GM21717 (cell line): ENCODE measurements around the gene VPS51.
A peak's percentile ranks its signal among the peaks of the same experiment; 100 is the strongest.
"Not testable (repeated sequence)": the region's sequence is repeated elsewhere in the genome, so short reads cannot be mapped to it uniquely, and the experiment has no call there.

Experiments
- ATAC-seq: cut with Tn5 transposase; IDR thresholded peaks from one replicate; pipeline ENCODE4 v1.9.1; 2021; ENCODE audit warnings: mild to moderate bottlenecking, moderate library complexity; ENCODE audit not compliant: unreplicated experiment

Gene VPS51

DNA sequence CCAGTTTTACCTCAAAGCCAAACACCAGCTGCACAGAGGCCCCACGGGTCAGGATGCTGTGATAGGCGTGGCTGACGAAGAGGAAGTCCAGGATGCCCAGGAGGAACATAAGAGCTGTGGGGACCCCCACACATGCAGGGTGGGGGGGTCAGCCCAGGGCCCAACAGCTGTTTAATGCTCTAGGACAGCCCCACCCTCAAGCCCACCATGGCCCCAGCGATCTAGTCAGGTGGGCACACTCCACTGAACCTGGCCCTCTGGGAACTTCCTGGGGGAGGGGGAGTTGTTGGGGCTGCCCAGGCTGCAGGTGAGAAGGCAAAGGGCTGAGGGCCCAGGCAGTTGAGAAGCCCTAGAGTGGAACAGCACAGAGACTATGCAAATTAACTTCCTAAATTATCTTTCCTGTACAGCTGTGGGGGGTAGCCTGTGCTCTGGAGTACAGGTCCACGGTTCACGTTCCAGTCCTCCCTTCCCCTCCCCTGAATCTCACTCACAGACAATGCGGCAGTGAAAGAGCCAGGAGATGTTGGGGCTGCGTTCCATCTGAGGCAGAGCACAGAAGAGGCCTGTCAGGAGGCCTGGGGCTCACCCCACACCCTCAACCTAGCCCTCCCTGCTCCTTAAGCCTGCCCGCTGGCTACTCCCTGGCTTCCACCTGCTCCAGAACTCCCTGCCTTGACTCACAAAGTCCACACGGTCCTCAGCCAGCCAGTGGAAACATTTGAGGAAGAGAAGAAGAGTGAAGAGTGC lies 36.4 kb downstream of the VPS51 start:
- ATAC-seq = no peak

DNA sequence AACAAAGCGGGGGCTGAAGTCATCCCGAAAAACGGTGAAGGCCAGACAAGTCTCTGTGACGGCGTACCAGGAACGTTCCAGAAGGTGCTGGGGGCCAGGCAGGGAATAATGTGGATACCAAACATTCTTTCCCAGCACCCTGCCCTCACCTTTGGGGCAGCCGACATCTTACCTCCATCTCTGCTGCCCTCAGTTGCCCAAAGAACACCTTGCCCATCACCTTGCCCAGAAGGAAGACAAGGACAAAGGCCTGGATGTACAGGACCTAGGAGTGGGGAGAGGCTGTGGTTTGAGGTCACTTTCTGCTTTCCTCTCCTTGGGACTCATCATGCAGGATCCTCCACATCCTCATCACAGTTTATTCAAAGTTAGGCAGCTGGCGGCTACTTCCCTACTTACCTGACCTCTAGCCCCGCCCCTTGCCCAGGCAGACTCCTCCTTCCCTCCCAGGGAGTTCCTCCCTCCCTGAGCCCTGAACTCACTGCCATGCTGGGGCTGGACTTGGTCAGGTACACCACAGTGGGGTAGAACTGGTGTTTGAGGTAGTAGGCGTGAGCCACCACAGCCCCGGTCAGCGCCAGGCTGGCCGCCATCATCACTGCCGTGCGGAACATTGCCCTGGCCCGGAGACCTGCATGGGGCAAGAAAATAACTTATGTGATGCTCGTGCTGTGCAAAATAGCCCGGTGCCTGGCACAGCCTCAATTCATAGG lies 37.1 kb downstream of the VPS51 start:
- ATAC-seq = no peak

DNA sequence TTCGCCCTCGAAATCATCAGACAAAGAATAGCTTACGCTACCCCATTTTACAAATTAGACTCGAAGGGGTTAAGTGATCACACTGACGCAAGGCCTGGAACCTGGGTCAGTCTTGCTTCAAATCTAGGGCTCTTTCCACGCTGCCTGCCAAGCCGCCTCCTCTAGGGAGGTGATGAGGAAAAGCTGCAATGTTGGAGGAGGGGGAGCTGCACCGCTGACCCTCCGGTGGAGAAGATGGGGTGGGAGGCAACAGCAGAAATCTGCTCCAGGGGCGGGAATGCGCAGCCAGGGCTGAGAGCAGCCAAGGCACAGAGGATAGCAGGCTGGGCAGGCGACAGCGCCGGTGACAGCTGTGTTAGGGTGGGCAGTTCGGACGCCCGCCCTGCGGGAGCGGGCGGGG lies 37.7 kb downstream of the VPS51 start:
- ATAC-seq = no peak

DNA sequence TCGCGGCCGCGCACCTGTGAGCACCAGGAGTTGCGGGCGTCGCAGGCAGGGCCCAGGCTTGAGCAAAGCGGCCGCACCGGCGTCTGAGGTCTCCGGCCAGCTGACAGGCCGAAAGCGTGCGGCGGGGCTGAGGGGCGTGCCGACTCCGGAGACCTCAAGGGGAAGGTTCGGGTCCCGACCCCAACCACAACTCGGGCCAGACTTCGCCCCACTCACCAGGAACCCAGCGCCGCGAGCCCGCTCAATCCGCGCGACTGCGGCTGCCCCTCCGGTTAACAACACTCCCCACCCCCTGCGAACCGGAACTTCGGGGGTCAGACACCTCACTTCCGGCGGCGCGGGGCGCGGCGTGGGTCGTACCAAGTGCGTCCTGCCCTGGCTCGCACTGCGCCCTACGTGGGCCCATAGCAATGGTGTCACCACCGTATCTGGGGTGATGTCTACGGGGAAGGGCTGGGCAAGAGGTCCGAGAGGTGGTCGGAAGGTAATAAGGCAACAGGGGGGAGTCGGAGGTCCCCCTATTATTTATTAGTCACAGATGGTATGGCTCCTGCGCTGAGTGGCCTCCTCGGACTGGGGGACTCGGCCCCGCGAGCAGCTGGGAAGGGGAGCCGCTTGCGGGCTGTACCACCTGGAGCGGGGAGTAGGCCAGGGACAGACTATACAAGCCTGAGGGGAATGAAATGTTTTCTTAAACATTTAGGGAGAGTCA lies 38.4 kb downstream of the VPS51 start, which contains the start of gene SYVN1:
TSS of gene SYVN1 (minus strand) at position 280 of the 712 bp plus-strand sequence. CDS start 918 bp downstream, outside the sequence.
- ATAC-seq = peak; percentile 52

DNA sequence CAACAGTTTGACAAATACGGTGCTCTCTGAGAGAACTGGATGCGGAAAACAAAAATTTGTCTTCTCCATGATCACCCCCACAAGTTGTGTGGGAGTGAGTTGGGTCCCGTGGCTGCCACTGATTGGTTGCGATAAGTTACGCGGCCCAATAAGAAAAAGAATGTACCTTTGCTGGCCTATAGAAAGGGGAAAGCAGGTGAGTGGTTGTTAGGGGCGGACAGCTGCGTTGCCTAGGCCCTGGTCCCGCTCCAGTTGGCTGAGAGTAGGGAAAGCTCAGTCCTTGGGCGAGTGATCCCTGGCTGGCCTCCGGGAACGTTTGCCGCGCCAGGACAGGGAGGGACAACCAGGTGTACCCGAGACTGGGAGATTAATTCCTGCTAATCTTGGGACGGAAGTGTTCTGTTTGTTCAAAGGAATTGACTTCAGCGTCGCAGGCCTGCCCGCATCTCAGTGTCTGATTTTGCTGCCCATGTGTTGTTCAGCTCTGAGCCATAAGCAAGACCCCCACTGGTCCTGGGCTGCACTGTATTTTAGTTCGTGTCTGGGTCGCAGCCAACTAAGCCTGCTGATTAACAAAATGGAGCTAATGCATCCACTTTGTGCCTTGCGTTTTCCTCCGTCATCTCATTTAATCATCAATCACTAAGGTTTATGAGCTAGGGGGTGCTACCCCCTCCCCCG lies 39.1 kb downstream of the VPS51 start:
- peak; percentile 54 for ATAC-seq

DNA sequence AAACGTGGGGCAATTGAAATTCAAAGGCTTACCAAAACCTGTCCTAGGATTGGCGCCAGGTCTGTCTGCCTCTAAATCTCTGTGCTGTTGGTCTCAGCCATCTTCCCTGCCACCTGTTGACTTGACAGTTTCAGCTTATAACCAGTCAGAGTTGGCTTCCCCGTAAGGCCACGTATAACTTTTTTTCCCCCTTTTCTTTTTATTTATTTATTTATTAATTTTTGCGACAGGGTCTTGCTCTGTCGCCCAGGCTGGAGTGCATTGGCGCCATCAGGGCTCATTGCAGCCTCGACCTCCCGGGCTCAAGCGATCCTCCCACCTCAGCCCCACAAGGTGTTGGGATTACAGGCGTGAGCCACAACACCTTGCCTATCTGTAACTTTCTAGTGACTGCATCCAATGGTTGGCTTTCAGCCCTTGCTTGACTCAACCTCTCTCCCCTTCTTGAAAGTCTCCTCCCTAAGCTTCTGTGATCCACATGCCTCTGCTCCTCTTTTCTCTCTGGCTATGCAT lies 39.7 kb downstream of the VPS51 start:
- no peak for ATAC-seq

DNA sequence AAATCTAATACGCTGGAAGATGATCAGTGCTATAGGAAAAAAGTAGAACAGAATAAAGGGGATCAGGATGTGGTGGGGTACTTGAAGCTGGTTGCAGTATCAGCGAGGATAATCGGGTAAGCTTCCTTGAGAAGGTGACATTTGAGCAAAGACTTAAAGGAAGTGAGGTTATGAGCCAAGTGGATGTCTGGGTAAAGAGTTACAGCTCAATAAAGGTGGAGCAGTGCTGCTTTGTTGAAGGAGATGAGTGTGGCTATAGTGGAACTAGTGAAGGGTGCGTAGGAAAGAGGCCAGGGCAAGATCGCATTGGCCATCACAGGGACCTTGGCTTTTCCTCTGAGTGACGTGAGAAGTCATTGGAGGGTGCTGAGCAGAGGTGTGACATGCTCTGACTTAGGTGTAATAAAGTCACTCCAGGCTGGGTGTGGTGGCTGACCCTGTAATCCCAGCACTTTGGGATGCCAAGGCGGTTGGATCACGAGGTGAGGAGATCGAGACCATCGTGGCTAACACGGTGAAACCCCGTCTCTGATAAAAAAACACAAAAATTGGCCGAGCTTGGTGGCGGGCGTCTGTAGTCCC lies 40.6 kb downstream of the VPS51 start:
- no peak for ATAC-seq

DNA sequence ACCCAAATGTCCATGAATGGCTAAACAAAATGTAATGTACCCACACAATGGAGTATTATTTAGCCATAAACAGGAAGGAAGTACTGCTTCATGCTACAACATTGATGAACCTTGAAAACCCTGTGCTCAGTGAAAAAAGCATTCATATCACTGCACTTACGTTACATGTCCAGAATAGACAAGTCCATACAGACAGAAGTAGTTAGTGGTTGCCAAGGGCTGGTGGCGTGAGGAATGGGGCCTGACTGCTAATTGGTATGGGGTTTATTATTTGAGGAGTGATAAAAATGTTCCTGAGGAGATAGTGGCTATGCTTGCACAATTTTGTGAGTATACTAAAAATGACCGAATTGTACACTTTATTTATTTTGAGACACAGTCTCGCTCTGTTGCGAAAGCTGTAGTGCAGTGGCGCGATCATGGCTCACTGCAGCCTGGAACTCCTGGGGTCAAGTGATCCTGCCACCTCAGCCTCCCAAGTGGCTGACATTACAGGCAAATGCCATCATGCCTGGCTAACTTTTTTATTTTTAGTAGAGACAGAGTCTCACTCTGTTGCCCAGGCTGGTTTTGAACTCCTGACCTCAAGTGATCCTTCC lies 46.0 kb downstream of the VPS51 start:
- no peak for ATAC-seq

DNA sequence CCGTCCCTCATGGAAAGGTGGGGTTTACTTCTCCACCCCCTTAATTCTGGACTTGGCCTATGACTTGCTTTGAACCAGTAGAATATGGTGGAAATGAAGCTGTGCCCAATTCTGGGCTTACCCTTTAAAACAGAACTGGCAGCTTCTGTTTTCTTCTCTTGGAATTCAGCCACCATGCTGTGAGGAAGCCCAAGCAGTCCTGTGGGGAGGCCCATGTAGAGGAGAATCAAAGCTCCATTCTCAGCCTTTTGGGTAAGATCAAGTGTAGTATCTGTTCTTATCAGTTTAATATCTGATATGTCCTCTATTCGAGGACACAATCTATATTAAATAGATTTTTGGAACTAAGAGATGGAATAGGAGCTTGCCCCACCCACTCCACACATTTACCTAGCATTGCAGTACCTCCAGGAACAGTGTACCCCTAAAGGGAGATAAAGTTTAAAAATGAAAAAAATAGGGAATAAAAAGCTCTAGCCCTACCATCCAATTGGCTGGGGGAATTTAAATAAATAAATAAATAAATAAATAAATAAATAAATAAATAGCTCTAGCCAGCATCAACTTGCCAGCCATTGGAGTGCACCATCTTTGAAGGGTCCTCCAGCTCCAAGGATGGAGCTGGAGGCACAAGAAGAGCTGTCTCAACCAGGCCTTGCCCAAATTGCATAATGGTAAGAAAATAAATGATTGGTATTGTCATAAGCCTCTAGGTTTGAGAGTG lies 51.5 kb downstream of the VPS51 start:
- no peak for ATAC-seq

DNA sequence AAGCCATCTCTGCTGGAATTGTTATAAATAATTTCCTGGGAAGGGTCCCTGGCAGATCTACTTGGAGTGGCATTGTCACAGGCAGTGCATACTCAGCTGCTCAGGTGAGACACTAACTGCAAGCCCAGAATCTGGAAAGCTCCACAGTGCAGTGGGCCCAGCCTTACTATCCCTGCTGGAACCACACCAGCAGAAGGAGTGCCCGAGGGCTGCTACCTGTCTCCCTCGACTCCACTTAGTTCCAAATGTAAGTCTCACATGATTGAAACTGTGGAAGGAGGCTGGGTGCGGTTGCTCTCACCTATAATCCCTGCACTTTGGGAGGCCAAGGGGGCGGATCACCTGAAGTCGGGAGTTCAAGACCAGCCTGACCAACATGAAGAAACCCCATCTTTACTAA lies 52.6 kb downstream of the VPS51 start:
- ATAC-seq = no peak

DNA sequence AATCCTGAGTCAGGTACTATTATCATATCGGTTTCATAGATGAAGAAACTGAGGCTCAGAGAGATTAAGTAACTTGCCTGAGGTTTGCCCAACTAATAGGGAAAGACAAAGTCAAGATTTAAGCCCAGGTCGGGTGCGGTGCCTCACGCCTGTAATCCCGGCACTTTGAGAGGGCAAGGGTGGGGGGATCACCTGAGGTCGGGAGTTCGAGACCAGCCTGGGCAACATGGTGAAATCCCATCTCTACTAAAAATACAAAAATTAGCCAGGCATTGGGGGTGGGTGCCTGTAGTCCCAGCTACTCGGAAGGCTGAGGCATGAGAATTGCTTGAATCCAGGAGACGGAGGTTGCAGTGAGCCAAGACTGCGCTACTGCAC lies 54.1 kb downstream of the VPS51 start:
- ATAC-seq = not testable (repeated sequence)

DNA sequence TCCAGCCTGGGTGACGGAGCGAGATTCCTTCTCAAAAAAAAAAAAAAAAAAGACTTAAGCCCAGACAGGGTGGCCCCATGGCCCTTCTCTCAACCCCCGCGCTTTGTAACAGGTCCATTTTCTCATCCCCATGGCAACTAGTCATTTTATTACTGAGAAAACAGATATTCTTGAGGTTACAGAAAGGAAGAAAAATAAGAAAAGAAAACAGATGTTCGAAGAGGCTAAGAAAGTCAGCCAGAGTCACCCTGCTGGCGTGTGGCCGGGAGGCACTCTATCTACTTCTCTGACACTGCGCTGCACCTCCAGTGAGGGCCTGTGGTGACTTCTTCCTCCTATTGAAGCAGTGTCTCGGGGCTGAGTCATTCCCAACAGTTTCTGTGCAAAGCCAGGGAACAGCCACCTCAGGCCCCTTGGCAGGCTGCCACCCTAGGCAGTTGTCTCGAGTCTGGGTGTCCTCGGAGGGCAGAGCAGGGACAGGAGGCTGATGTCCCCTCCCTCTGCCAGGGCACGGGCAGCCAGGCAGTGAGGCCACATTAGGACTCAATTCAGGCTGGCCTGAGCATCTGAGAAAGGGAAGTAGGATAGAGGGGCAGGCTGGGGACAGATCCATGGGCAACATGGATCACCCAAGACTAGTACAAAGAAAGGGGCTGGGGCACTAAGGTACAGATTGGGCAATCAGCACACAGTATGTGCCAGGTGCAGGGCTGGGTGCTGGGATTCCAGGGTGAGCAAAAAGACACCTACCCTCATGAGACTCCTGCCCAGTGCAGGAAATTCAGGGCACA lies 54.7 kb downstream of the VPS51 start:
- no peak for ATAC-seq

DNA sequence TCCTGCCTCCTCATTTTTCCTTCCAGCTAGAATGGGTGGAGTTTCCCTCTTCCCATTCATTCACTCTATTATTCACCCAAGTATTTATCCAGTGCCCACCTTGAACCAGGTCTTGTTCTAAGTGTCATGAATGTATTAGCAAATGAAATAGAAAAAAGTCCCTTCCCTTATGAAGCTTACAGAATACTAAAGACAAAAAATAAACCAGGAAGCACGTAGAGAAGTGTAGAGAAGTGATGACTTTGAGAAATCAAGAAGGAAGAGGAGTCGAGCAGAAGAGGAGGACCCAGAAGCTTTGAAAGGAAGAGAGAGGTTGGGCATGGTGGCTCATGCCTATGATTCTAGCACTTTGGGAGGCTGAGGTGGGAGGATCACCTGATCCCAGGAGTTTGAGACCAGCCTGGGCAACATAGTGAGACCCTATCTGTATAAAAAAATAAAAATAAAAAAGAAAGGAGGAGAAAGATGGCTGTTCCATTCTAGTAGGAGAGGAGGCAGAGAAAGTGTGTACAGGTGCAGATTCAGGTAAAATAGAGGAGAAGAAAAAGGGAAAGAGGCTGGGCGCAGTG lies 55.4 kb downstream of the VPS51 start:
- ATAC-seq = no peak

DNA sequence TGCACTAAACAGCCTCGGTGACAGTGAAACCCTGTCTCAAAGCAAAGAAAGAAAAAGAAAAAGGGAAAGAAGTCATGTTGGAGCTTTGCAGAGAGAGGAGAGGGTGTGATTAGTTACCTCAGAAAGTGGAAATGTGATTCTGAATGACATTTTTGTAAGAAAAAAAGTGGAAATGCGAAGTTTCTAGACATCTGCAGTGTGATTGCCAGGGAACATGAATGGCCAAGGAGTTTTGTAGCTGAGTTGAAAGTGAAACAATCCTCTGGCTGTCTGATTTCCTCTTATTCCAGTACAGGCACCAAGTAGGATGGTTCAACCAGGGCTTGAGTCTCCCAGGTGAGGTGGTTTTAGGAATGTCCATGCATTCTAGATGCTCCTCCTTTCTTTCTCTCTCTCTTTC lies 56.1 kb downstream of the VPS51 start:
- no peak for ATAC-seq

DNA sequence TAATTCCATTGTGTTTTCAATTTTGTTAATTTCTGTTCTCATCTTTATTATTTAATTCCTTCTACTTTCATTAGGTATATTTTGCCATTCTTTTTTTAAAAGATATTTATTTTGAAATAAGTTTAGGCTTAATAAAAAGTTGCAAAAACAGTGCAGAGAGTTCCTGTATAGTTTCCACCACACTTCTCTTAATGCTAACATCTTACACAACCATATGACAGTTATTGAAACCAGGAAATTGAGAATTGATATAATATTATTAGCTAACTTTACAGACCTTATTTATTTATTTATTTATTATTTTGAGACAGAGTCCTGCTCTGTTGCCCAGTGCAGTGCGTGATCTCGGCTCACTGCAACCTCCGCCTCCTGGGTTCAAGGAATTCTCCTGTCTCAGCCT lies 60.2 kb downstream of the VPS51 start:
- ATAC-seq = no peak

DNA sequence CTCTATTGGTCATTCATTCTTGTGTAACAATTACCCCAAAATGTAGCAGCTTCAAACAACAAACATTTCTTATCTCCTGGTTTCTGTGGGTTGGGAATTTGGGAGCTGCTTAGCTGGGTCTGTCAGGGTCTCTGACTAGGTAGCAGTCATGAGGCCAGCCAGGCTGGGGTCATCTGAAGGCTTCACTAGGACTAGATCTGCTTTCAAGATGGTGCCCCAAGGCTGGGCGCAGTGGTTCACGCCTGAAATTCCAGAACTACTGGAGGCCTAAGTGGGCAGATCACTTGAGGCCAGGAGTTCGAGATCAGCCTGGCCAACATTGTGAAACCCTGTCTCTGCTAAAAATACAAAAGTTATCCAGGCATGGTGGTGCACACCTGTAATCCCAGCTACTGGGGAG lies 60.9 kb downstream of the VPS51 start:
- no peak for ATAC-seq

DNA sequence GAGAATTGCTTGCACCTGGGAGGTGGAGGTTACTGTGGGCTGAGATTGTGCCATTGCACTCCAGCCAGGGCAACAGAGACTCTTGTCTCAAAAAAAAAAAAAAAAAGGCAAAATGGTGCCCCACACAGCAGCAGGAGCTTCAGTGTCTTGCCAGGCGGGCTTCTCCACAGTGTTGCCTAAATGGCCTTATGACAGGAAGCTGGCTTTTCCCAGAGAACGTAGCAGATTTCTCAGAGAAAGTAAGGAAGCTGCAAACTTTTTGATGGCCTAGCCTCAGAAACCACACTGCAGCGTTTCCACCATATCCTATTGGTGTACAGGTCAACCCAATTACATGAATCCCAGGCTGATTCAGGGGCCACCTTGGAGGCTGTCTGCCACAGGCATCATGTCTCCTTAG lies 61.3 kb downstream of the VPS51 start:
- ATAC-seq = no peak

DNA sequence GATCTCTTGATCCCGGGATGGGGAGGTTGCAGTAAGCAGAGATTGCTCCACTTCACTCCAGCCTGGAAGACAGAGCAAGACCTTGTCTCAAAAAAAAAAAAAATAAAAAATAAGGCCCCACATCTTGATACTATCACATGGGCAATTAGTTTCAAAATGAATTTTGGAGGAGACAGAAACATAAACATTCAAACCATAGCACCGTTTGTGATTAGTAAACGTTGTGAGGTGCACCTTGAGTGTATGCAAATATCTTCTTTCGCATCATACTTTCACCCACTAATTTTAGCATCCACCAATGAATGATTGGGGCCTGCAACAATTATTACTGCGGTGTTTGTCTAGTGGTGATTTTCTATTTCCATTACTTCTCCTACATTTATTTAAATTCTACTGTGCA lies 63.0 kb downstream of the VPS51 start:
- ATAC-seq = peak; percentile 64

DNA sequence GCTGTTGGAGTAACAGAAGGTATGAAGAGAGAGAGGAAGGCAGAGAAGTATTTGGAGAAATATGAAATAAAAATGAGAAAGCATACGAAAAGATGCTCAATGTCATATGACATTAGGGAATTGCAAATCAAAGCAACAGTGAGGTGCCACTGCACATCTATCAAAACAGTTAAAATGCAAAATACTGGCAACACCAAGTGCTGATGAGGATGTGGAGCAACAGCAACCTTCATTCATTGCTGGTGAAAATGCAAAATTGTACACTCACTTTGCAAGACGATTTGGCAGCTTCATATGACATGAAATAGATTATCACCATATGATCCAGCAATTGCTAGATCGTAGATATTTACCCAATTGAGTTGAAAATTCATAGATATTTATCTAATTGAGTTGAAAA lies 64.6 kb downstream of the VPS51 start:
- ATAC-seq = no peak
